Stimulated activated CD8-positive, alpha-beta memory T cell treated with anti-CD3 and anti-CD28 coated beads, Interleukin-15, amount 100 ng/mL, for 24 hours (primary cell): Measurements from ENCODE around the gene HMGB1.
"Not testable (repeated sequence)": the region's sequence is repeated elsewhere in the genome, so short reads cannot be mapped to it uniquely, and the experiment has no call there.

Source experiments
- DNase-seq: peaks from one replicate; pipeline ENCODE4 v3.0.0-alpha.2; 2020; ENCODE audit warnings: low read depth

The HMGB1 gene

DNA sequence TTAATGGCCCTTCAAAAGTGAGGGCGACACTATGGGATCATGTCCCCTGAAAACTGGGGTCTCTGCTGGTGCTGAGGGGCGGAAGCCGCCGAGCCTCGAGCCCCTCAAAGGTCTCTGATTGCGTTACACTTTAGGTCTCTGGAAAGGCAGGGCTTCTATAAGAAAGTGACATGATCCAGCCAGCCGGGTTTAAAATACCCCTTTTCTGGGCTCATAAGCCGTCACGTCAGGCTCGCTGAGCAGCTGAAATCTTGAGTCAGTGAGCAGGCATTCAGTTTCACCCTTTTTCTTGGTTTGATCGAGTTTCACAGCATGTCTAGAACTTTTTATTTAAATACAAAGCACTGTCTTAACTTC, 600 bp upstream of the HMGB1 start:
- no peak for DNase-seq

DNA sequence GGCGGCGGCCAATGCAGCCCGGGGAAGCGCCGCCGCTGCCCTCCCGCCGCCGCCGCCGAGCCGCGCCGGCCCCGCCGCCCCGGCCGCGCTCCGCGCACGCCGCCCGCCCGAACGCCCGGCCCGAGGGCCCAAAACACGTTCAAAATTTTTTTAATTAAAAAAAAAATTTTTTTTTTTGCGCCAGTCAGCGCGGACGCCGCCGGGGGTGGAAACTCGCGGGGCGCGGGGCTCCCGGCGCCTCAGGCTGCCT, 468 bp downstream of the HMGB1 start:
- no peak for DNase-seq

DNA sequence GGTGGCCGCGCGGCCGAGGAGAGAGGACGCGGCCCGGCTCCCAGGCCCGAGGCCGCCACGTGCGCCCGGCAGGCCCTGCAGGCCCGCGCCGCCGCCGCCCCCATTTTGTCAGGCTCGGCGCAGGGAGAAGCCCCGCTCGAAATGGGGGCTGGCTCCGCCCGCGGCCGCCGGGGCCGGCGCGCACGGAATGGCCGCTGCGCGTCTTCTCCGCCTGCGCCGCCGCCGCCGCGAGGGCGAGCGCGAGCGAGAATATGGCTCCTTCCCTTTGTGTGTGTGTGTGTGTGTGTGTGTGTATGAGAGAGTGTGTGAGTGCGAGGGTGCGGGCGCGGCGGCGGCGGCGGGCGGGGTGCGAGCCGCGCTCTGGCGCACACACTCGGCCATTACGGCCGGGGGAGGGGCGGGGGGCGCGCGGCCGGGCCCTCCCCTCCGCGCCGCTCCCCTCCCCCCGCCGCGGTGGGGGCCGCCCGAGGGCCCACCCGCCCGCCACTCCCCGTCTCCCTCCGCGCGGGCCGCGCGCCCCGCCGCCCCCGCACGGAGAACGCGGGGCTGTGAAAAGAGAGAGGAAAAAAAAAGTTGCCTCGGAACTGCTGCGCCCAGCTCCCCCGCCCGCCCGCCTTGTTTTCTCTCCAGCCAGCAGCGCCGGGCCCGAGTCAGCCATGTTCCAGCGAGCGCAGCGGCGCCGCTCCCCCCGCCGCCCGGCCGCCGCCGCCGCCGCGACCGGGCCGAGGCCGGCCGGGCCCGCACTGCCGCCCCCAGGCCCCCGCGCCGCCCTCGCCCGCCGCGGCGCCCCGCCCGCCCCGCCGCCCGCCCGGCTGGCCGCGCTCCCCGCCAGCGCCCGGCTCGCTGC, 1.0 kb downstream of the HMGB1 start:
- peak; percentile 55 for DNase-seq

GRCh38 chr13:30463787-30464495, 1.8 kb downstream of the HMGB1 start:
- peak; percentile 40 for DNase-seq

- DNase-seq, result not testable (repeated sequence)
Measured at GRCh38 chr13:30461279-30462066, 4.3 kb downstream of the HMGB1 start.

- DNase-seq, result no peak
Measured at GRCh38 chr13:30457306-30457891, 8.3 kb downstream of the HMGB1 start.

- DNase-seq, result no peak
Measured at GRCh38 chr13:30456290-30456689, 9.4 kb downstream of the HMGB1 start.

DNA sequence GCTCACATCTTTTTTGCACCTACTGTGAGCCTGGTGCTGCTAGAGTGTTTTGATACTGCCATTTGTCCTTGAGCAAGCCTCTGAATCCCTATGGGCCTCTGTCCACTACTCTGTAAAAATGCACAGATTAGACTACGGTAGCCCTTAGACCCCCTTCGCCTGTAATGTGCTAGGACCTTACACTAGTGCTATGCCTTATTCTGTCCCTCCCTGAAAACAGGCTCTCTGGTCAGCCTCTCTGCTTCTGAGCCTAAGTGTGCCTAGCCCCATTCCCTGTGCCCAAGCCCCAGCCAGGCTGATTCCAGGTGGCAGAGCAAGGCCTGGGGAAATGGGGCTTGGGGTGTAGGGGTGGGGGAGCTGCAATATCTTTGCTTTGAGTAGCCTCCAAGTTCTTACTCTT, 10.7 kb downstream of the HMGB1 start:
- DNase-seq, result no peak

- no peak for DNase-seq
Measured at GRCh38 chr13:30453727-30454126, 12.0 kb downstream of the HMGB1 start.

DNA sequence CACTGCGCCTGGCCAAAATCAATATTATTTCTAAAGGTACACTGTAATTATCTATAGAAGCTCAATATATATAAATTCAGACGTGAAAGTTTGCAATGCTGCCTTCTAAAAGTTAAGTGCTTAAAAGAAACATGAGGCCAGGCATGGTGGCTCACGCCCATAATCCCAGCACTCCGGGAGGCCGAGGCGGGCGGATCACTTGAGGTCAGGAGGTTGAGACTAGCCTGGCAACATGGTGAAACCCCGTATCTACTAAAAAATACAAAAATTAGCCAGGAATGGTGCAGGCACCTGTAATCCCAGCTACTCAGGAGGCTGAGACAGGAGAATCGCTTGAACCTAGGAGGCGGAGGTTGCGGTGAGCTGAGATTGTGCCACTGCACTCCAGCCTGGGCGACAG, 14.3 kb downstream of the HMGB1 start:
- not testable (repeated sequence) for DNase-seq

DNA sequence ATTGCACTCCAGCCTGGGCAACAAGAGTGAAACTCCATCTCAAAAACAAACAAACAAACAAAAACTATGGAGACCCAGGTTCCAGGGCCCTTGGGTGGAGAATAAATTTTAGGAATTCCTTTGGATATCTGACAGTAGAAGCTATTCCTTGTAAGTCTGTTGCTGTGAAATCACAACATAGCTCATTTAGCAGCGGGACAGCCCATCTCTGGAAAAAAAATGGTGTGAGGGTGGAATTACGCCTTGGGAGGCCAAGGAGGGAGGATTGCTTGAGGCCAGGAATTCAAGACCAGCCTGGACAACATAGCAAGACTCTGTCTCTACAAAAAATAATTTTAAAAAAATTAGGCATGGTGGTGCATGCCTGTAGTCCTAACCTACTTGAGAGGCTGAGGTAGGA, 15.7 kb downstream of the HMGB1 start:
- DNase-seq, result no peak

GRCh38 chr13:30448441-30448840, 17.3 kb downstream of the HMGB1 start:
- DNase-seq, result no peak

DNA sequence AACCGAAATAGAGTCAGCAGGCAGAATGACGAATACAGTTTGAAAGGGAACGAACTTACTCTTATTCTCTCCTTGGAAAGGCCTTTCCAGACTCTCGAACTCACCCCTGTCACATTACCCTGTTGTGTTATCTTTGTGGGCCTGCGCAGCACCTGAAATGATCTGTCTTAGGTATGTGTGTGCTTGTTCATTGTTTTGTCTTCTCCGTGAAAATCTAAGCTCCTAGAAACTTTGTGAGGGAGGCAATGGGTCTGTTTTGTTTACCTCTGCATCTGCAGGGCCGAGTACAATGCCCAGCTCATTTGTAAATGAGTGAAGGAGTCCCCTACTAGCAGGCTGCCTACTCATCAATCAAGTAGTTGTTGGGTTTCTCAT, 19.6 kb downstream of the HMGB1 start:
- no peak for DNase-seq

DNA sequence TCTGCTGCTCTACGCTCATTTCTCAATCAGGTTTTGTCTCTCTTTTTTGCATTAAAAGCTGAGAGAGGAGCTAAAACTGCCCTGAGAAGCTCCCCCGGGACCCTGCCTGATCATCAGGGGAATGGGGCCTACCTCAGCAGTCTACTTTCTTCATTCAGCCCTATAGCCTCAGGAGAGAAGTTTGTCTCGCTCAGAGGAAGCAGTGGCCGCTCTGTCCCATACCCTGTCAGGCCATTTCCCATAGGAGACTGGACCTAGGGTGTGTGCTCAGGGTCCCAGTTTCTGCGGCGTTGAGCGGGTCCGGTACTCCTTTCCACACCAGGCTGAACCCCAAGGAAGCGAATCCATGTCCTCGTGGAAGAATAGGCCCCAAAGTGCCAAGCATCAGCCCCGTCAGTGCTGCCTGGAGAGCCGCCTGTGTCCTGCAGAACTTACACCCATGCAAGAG, 21.8 kb downstream of the HMGB1 start:
- no peak for DNase-seq

- DNase-seq, result not testable (repeated sequence)
Measured at GRCh38 chr13:30443491-30443890, 22.2 kb downstream of the HMGB1 start.

DNA sequence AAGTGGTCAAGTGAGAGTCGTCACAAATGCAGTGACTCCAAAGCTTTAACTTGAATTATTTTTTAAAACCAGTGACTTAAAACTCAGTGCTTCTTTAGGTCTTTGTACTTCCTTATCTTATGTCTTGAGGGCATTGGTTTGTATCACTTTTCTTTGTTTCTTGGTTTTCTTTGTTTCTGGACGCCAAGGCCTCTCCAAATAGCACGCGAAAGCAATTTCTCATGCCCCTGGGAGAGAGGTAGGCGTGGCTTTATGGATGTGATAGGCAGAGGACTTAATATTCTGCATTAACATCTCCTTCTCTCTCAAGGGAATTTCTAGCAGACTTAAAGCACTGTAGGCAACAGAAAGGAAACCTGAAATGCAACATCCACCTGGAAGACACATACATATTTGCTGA, 22.8 kb downstream of the HMGB1 start:
- no peak for DNase-seq

DNA sequence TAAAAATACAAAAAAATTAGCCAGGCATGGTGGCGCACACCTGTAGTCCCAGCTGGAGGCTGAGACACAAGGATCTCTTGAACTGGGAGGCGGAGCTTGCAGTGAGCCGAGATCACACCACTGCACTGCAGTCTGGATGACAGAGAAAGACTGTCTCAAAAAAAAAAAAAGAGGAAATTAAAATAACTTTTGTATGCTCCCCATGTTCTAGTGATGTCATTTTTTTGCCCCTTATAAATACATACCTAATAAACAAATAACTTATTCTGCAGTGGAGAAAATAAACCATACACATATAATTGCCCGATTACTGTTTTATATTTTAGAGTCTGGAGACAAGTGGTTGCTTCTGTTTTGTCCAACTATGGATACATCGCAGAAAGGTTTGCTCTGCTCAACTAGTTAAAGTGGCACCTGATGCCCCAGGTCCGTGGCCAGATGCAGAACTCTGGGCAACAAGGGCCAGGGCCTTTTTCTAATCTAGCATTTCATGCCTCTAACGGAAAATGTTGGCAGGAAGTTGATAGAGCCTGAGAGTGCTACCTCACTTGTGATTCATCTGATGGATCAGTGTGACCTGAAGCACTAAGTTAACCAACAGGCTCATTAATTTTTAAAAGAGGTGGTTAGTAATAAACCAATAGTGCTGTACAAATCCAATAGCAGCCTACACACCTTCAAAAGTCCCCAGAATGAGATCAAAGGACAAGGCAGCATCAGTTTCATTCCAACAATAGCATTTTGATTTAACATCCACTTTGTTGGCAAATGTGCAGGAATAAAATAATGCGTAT, 24.6 kb downstream of the HMGB1 start:
- DNase-seq, result no peak

DNA sequence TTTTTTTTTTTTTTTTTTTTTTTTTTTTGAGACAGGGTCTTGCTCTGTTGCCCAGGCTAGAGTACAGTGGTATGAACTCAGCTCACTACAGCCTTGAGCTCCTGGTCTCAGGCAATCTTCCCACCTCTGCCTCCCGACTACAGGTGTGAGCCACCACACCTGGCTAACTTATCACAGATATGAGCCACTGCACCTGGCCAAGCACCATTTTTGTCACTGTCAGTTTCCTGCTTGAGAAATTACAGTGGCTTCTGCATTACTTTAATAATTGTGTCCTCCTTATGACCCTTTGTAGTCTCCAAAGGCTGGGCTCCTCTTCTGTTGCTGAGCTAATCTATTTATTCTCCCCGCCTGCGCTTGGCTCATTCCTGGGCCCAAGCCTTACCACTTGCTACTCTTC, 27.4 kb downstream of the HMGB1 start:
- DNase-seq, result no peak

DNA sequence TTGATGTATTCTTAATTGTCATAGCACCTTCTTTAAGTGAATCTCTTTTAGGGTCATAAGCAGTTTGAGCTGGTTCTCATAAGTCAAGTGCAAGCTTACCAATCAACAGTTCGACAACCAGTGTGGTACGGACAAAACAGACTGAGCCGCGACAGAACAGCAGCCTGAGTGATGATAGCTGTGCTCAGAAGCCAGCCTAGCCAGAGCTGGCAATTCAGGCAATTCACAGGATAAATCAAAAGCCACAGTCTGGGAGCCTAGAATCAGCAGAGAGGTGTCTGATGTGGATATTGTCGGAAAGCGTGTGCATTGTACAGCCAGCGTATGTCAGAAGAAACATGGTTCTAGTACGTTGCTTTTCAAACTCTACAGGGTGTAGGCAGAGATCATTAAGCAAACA, 28.6 kb downstream of the HMGB1 start:
- DNase-seq, result no peak

DNA sequence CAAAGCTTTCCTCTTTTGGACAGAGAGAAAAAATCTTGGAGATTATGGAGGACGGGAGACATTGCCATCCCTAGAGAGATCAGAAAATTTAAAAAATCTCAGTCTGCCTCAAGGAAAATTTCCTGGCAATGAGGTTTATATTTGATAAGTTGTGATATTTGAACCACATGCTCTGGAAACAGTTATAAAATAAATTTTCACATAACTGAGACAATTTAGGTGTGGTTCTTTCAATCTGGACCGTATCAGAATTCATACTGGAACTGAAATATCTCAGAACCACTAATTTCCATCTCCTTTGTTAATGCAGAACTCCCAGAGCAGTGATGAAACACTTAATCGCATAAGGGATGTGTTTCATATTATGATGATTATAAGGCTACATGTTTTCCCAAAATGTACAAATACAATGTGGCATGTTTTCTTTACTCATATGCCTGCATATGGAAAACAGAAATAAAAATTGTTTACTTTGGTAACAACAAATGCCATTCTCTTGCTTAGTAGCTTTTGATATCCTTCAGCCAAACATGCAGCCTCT, 29.8 kb downstream of the HMGB1 start:
- no peak for DNase-seq

- DNase-seq, result no peak
Measured at GRCh38 chr13:30431269-30431940, 34.3 kb downstream of the HMGB1 start.
